HepG2 (cell line): ENCODE results near the gene MEA1. TPM values are rescaled to one million over a fixed set of nuclear protein-coding genes. Genes with fewer than 3 reads are reported as not detected.

Experiments used
- ATAD3A ChIP-seq: sonication (generic); formaldehyde crosslinking; IDR thresholded peaks from 2 replicates; pipeline ENCODE4 v1.4.0; 2020; ENCODE audit warnings: missing genetic modification reagents
- BCL6 ChIP-seq: IDR thresholded peaks from 2 replicates; pipeline ENCODE4 v1.6.1; 2016; ENCODE audit warnings: missing genetic modification reagents, missing compliant biosample characterization
- DNMT1 ChIP-seq: sonication (generic); formaldehyde crosslinking; IDR thresholded peaks from 2 replicates; pipeline ENCODE4 v1.5.1; 2020; ENCODE audit warnings: mild to moderate bottlenecking, missing genetic modification reagents
- GATAD1 ChIP-seq: IDR thresholded peaks from 2 replicates; pipeline ENCODE4 v1.6.1; 2016; ENCODE audit warnings: missing genetic modification reagents, missing compliant biosample characterization
- HES4 ChIP-seq: sonication (generic); formaldehyde crosslinking; IDR thresholded peaks from 2 replicates; pipeline ENCODE4 v1.9.0; 2021; ENCODE audit warnings: mild to moderate bottlenecking, missing genetic modification reagents, borderline replicate concordance
- HNRNPLL ChIP-seq: fragments of 200-400 bp; formaldehyde crosslinking; IDR thresholded peaks from 2 replicates; pipeline ENCODE4 v1.6.1; 2017; ENCODE audit warnings: mild to moderate bottlenecking, low read depth, low read length; ENCODE audit not compliant: poor library complexity, severe bottlenecking
- KLF9 ChIP-seq: IDR thresholded peaks from 2 replicates; pipeline ENCODE4 v1.6.1; 2016; ENCODE audit warnings: low read depth
- MXD4 ChIP-seq: IDR thresholded peaks from 2 replicates; pipeline ENCODE4 v1.6.1; 2016; ENCODE audit warnings: mild to moderate bottlenecking, missing biosample characterization, missing genetic modification reagents
- MYNN ChIP-seq: sonication (generic); formaldehyde crosslinking; IDR thresholded peaks from 2 replicates; pipeline ENCODE4 v1.4.0; 2020; ENCODE audit warnings: mild to moderate bottlenecking, low read depth, missing genetic modification reagents
- PHF20 ChIP-seq: sonication (generic); formaldehyde crosslinking; IDR thresholded peaks from 2 replicates; pipeline ENCODE4 v1.5.0; 2020; ENCODE audit warnings: mild to moderate bottlenecking, missing genetic modification reagents
- POLR2G ChIP-seq: fragments of 200-400 bp; formaldehyde crosslinking; IDR thresholded peaks from 2 replicates; pipeline ENCODE4 v1.6.1; 2018; ENCODE audit warnings: mild to moderate bottlenecking, low read depth, low read length, moderate library complexity
- PPARG ChIP-seq: conservative IDR thresholded peaks from 2 replicates; pipeline ENCODE4 v1.6.1; 2016; ENCODE audit warnings: missing biosample characterization, missing genetic modification reagents
- SMARCC2 ChIP-seq: fragments of 450-650 bp; IDR thresholded peaks from 2 replicates; pipeline ENCODE4 v1.6.1; 2017; ENCODE audit warnings: antibody characterized with exemption, mild to moderate bottlenecking
- SRF ChIP-seq: IDR thresholded peaks from 2 replicates; pipeline ENCODE4 v1.6.1; 2011; ENCODE audit warnings: mild to moderate bottlenecking, low read depth, low read length, moderate library complexity
- TEAD3 ChIP-seq: optimal IDR thresholded peaks from 2 replicates; pipeline ENCODE3; 2016; ENCODE audit warnings: borderline replicate concordance
- ZBTB7A ChIP-seq: sonication (generic); formaldehyde crosslinking; IDR thresholded peaks from 2 replicates; pipeline ENCODE4 v1.8.0; 2022; ENCODE audit warnings: mild to moderate bottlenecking, missing genetic modification reagents
- ZMAT3 ChIP-seq: sonication (generic); formaldehyde crosslinking; conservative IDR thresholded peaks from 2 replicates; pipeline ENCODE4 v1.7.0; 2021; ENCODE audit warnings: missing genetic modification reagents
- ZNF12 ChIP-seq: sonication (generic); formaldehyde crosslinking; IDR thresholded peaks from 2 replicates; pipeline ENCODE4 v1.5.0; 2020; ENCODE audit warnings: missing genetic modification reagents
- ZNF451 ChIP-seq: sonication (generic); formaldehyde crosslinking; IDR thresholded peaks from 2 replicates; pipeline ENCODE4 v1.5.0; 2020; ENCODE audit warnings: mild to moderate bottlenecking, missing genetic modification reagents
- ZNF709 ChIP-seq: sonication (generic); formaldehyde crosslinking; IDR thresholded peaks from 2 replicates; pipeline ENCODE4 v1.5.0; 2020; ENCODE audit warnings: mild to moderate bottlenecking, missing genetic modification reagents
- ZNF747 ChIP-seq: sonication (generic); formaldehyde crosslinking; IDR thresholded peaks from 2 replicates; pipeline ENCODE4 v1.8.1; 2023; ENCODE audit warnings: missing genetic modification reagents, mild to moderate bottlenecking, borderline replicate concordance
- ZNF788 ChIP-seq: sonication (generic); formaldehyde crosslinking; IDR thresholded peaks from 2 replicates; pipeline ENCODE4 v1.5.0; 2020; ENCODE audit warnings: mild to moderate bottlenecking, missing genetic modification reagents, borderline replicate concordance
- ZNF790 ChIP-seq: sonication (generic); formaldehyde crosslinking; IDR thresholded peaks from 2 replicates; pipeline ENCODE4 v1.8.0; 2022; ENCODE audit warnings: missing genetic modification reagents, mild to moderate bottlenecking, borderline replicate concordance
- polyA plus RNA-seq, 8 experiments: library from polyadenylated mRNA; depleted of rRNA in 3 of 8; stranded (reverse) in 7 of 8; unstranded in 1 of 8; fragments of >200 nt; fragmentation: Illumina TruSeq in 4 of 8; extraction: Trizol in 4 of 8; gene quantifications; 2 replicates each; pipeline versions ENCODE4 v1.2.1 to v1.2.3, GENCODE V29; 2011 to 2016; ENCODE audit warnings: low read depth in 4 of 8, missing spikeins in 1 of 8, mixed read lengths in 1 of 8; ENCODE audit not compliant: insufficient read depth in 1 of 8
- total RNA-seq, 5 experiments: library from RNA; depleted of rRNA; stranded (reverse); fragments of >200 nt; fragmentation: Illumina TruSeq; extraction: Trizol; gene quantifications; 2 replicates each; pipeline ENCODE4 v1.2.3, GENCODE V29; 2016; ENCODE audit warnings: low read depth in 1 of 5
- TF ChIP-seq, protein P1 (sequence below): sonication (generic); formaldehyde crosslinking; IDR thresholded peaks from 2 replicates; pipeline ENCODE4 v1.5.0; 2020; ENCODE audit warnings: mild to moderate bottlenecking, missing genetic modification reagents
- TF ChIP-seq, protein P2 (sequence below): sonication (generic); formaldehyde crosslinking; IDR thresholded peaks from 2 replicates; pipeline ENCODE4 v1.8.0; 2022; ENCODE audit warnings: missing genetic modification reagents, low read depth, mild to moderate bottlenecking, borderline replicate concordance
- TF ChIP-seq, protein P3 (sequence below): IDR thresholded peaks from 2 replicates; pipeline ENCODE4 v1.6.1; 2018; ENCODE audit warnings: missing genetic modification reagents
- TF ChIP-seq, protein P4 (sequence below): IDR thresholded peaks from 2 replicates; pipeline ENCODE4 v1.6.1; 2016; ENCODE audit warnings: mild to moderate bottlenecking

Gene MEA1
- total and polyA plus RNA-seq, 2 of the 13 experiments (the other 11 are each of a cell fraction or from before 2014, with no cell fraction given) = 75.6 to 86.2 TPM

DNA sequence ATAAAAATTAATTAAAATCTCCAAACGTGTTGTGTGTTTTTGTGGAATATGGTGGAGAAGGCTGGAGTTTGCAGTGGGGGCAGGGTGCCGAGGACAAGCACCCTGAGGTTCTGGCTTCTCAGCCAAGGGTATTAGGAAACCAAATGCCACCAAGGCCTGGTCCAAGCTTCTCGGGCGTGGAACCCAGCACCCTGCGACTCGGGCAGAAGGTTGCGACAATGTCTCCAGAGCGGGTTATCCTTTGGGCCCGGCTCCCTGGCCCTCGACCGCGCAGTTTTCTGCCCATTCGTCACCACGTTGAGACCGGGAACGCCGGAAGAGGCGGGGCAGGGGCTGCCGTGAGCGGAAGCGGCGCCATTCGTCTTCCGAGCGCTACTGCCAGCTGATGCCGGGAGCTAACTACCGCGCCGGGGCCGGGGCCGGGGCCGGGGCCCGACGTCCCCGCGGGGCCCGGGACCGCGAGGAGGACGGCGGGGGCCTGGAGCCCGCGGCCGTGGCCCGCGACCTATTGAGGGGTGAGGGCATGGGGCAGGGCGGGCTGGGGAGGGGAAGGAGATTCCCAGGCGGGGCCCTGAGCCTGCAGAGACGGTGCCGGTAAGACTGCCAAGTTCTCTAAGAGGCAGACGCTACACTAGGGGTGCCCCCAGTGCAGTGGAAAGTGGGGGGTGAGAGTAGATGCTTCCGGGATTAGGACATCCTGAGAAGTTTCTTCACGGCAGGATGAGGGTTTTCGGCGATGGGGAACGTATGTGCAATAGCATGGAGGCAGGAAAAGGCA is 7.7 kb upstream of the MEA1 start, which contains the start of gene RRP36 (continued):
- TF ChIP-seq GATAD1 (CRISPR knock-in tag) (peak; percentile 89), ZNF790 (no peak; the same call in 1 of the 2 replicates), SMARCC2 (no peak), PHF20 (peak; percentile 84), HES4 (CRISPR knock-in tag) (no peak), BCL6 (CRISPR knock-in tag) (no peak), ZNF747 (no peak), TEAD3 (peak; percentile 62), KLF9 (CRISPR knock-in tag) (peak; percentile 74; the same call in 1 of the 2 replicates), POLR2G (peak; percentile 95), ZMAT3 (CRISPR knock-in tag) (peak; percentile 60; the same call in 1 of the 2 replicates), ZNF451 (CRISPR knock-in tag) (no peak), ZNF788 (CRISPR knock-in tag) (peak; percentile 25; the same call in 1 of the 2 replicates), ZNF709 (no peak), ATAD3A (CRISPR knock-in tag) (no peak), HNRNPLL (peak; percentile 73), PPARG (CRISPR knock-in tag) (no peak), DNMT1 (no peak), MXD4 (CRISPR knock-in tag) (peak; percentile 62; the same call in 1 of the 2 replicates), ZNF12 (CRISPR knock-in tag) (no peak), SRF (no peak), MYNN (no peak), ZBTB7A (CRISPR knock-in tag) (no peak)
- TF ChIP-seq, protein P1, sequence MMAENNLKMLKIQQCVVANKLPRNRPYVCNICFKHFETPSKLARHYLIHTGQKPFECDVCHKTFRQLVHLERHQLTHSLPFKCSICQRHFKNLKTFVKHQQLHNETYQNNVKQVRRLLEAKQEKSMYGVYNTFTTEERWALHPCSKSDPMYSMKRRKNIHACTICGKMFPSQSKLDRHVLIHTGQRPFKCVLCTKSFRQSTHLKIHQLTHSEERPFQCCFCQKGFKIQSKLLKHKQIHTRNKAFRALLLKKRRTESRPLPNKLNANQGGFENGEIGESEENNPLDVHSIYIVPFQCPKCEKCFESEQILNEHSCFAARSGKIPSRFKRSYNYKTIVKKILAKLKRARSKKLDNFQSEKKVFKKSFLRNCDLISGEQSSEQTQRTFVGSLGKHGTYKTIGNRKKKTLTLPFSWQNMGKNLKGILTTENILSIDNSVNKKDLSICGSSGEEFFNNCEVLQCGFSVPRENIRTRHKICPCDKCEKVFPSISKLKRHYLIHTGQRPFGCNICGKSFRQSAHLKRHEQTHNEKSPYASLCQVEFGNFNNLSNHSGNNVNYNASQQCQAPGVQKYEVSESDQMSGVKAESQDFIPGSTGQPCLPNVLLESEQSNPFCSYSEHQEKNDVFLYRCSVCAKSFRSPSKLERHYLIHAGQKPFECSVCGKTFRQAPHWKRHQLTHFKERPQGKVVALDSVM (CRISPR knock-in tag) = no peak; the same call in 1 of the 2 replicates
- TF ChIP-seq, protein P2, sequence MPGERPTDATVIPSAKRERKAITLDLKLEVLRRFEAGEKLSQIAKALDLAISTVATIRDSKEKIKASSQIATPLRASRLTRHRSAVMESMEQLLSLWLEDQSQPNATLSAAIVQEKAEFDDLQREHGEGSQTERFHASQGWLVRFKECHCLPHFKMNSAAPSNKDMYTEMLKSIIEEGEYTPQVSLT (CRISPR knock-in tag) = no peak
- TF ChIP-seq, protein P3, sequence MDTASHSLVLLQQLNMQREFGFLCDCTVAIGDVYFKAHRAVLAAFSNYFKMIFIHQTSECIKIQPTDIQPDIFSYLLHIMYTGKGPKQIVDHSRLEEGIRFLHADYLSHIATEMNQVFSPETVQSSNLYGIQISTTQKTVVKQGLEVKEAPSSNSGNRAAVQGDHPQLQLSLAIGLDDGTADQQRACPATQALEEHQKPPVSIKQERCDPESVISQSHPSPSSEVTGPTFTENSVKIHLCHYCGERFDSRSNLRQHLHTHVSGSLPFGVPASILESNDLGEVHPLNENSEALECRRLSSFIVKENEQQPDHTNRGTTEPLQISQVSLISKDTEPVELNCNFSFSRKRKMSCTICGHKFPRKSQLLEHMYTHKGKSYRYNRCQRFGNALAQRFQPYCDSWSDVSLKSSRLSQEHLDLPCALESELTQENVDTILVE = peak; percentile 86
- TF ChIP-seq, protein P4, sequence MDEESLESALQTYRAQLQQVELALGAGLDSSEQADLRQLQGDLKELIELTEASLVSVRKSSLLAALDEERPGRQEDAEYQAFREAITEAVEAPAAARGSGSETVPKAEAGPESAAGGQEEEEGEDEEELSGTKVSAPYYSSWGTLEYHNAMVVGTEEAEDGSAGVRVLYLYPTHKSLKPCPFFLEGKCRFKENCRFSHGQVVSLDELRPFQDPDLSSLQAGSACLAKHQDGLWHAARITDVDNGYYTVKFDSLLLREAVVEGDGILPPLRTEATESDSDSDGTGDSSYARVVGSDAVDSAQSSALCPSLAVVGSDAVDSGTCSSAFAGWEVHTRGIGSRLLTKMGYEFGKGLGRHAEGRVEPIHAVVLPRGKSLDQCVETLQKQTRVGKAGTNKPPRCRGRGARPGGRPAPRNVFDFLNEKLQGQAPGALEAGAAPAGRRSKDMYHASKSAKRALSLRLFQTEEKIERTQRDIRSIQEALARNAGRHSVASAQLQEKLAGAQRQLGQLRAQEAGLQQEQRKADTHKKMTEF (CRISPR knock-in tag) = peak; percentile 80
